Epithelial cell of proximal tubule (primary cell): ENCODE results near the gene MTCL3.

Experiments used
- DNase-seq: peaks from one replicate; pipeline ENCODE4 v3.0.0-alpha.2; 2011; ENCODE audit warnings: low read depth
- H3K4me3 ChIP-seq: 2 replicates; pipeline ENCODE4 v1.5.1; 2011; ENCODE audit warnings: low read depth, mild to moderate bottlenecking, low read length
- TF ChIP-seq, protein P1 (sequence below): conservative IDR thresholded peaks from 2 replicates; pipeline ENCODE4 v1.5.1; 2012; ENCODE audit warnings: low read depth, mild to moderate bottlenecking, low read length

MTCL3 gene

DNA sequence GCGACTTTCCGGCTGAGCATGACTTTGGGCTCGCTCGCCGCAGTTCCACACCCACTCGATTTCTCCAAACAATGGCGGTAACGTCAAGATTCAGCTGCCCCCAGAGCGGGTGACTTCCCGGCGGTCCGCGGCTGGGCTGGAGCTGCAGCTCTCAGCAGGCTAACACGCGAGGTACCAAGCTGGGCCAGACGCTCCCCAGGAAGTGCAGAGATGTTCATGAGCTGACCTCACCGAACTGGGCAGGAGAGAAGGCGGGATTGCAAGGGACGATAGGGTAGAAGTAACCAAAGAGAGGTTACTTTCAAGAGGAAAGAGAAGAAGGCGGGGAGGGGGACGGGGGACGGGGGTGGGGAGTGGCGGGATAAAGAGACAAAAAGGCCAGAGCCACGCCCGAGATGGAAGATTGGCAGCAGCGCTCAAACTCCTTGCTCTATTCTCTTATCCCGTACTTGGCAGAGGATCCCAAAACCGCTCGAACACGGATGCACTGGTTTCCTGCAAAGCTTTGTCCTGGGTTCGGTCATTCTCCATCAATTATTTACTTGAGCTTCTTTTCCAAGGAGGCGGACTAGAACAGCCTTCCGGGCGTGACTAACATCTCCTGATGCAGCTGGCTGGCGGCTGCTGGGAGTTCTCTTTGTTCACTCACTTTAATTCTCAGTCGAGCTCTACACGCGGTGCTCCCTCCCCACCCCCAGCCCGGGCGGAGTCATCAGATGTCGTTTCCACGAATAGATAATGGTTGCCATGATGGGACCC lies at the start of gene MTCL3:
MTCL3 (minus strand) TSS at position 626 of the 759 bp plus-strand sequence.
- peak within 1 kb of the TSS; percentile 77 for H3K4me3 ChIP-seq
- peak; percentile 89 for DNase-seq
- TF ChIP-seq, protein P1, sequence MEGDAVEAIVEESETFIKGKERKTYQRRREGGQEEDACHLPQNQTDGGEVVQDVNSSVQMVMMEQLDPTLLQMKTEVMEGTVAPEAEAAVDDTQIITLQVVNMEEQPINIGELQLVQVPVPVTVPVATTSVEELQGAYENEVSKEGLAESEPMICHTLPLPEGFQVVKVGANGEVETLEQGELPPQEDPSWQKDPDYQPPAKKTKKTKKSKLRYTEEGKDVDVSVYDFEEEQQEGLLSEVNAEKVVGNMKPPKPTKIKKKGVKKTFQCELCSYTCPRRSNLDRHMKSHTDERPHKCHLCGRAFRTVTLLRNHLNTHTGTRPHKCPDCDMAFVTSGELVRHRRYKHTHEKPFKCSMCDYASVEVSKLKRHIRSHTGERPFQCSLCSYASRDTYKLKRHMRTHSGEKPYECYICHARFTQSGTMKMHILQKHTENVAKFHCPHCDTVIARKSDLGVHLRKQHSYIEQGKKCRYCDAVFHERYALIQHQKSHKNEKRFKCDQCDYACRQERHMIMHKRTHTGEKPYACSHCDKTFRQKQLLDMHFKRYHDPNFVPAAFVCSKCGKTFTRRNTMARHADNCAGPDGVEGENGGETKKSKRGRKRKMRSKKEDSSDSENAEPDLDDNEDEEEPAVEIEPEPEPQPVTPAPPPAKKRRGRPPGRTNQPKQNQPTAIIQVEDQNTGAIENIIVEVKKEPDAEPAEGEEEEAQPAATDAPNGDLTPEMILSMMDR, result no peak

DNA sequence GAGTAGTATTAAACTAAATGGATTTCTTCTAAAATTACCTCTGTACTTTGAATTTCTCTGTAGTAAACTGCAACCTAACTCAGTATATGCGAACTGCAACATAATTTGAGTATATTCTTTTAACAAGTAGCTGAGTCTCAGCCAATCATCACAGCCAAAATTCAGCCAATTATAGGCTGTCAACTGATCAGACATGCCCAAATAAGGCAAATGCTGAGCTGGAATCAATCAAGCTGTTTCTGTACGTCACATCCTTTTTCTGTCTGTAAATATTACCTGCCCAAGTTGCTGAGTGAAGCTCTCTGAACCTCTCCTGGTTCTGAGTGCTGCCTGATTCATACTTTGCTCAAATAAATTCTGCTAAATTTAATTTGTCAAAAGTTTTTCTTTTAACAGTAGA lies 48.3 kb upstream of the MTCL3 start:
- TF ChIP-seq, protein P1, result no peak
- no peak overlapping the region for H3K4me3 ChIP-seq
- DNase-seq, result no peak

DNA sequence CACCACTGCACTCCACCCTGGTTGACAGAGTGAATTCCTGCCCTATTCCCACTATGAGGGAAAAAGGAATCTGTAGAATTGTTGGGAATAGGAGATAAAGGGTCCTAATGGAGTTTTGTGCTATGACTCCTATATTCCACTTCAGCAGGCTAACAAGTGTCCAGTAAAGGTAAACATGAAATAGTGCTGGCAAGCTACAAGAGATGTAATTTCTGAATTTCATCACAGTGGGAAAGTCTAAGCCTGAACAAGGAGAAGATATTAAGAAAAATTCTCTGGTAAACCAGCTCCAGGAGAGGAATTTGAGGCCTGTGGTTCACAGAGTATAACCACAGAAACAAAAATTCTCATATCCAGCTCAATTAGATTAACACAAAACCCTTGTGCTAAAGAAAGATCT lies 47.5 kb upstream of the MTCL3 start:
- TF ChIP-seq, protein P1, result no peak
- no peak overlapping the region for H3K4me3 ChIP-seq
- no peak for DNase-seq

DNA sequence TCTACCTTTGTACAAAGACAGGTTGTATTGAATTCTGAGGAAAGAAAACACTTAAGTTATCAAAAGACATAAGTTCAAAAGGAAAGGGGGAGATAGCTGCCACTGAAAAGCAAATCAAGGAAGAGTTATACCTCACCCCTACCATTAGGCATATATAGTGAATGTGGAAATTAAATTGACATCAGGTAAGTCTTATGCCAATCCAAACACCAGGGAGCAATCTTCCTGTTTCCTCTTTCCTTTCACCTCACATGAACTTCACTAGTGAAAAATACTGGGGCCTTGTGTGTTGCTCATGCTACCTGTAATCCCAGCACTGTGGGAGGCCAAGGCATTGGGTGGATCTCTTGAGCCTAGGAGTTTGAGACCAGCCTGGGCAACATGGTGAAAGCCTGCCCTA lies 47.0 kb upstream of the MTCL3 start:
- no peak for DNase-seq
- TF ChIP-seq, protein P1, result no peak
- no peak overlapping the region for H3K4me3 ChIP-seq

DNA sequence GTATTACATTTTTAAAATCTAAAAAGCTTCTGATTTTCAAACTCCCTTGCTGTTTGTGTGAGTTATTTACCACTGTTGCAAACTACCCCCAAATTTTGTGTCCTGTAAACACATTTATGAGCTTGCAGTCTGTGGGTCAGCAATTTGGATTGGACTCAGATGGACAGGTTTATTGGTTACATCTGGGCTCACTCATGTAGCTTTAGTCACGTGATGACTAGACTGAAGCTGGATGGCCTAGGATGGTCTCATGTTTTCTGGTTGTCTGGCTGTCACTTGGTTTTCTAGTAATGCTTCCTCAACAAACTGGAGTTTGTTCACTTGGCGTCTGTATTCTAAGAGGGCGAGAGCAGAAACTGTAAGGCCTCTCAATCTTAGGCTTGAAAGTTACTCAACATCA lies 45.6 kb upstream of the MTCL3 start:
- TF ChIP-seq, protein P1, result no peak
- no peak for DNase-seq
- H3K4me3 ChIP-seq, result no peak overlapping the region

DNA sequence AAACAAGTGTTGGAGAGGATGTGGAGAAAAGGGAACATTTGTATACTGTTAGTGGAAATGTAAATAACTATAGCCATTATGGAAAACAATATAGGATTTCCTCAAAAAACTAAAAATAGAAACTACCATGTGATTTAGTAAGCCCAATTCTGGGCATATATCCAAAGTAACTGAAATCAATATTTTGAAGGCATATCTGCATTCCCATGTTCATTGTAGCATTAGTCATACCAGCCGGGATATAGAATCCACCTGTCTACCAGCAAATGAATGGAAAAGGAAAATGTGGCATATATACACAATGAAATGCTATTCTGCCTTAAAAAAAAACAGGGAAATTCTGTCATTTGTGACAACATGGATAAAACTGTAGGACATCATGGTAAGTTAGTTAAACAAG lies 42.5 kb upstream of the MTCL3 start:
- no peak overlapping the region for H3K4me3 ChIP-seq
- no peak for DNase-seq
- TF ChIP-seq, protein P1, result no peak

DNA sequence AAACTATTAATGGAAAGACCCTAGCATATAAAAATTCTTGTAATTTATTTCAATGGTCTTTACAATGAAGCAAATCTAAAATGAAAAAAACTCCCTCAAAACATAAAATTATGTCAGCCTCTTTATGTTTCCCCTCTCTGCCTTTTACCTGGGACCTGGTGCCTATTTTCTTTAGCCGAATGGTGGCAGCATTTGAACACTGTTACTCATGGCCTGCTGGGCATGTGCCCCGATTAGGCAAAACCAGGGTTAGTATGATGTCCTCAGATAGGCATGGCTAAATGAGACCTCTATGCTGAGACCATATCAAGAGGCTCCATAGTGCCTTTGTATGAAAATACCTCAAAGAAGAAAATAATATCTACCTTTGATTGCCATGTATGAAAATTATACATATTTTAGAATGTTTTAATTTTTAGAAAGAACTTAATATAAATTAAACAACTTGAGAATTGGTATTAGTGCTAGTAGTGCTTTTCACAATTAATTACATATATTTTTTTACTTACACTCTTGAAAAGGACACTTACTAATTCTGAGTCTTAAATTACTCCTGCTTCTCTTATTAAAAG lies 35.4 kb upstream of the MTCL3 start:
- TF ChIP-seq, protein P1, result peak; percentile 62
- no peak overlapping the region for H3K4me3 ChIP-seq
- no peak for DNase-seq
